ENCODE measurements around the gene ZBTB17.

GRCh38 chr1:15939181-15940109 is 36.5 kb downstream of the ZBTB17 start:
- TF ChIP-seq CTCF (IDR thresholded peaks at IDR 0.05) (no peak), ZFX (IDR thresholded peaks at IDR 0.05; ENCODE audit: borderline replicate concordance) (no peak)
